HTERT RPE-1 (cell line): ENCODE data around the gene GRIK3.

ENCODE experiments used
- in situ Hi-C: fragments of 300-500 bp; cut with MboI; formaldehyde crosslinking; loops from 4 replicates; pipeline ENCODE4 v1.14.3; 2020; ENCODE audit warnings: low sequenced_read_pairs

Gene GRIK3

GRCh38 chr1:37017720-37018119 is 16.6 kb downstream of the GRIK3 start:
- in situ Hi-C loops = no loop called here

- in situ Hi-C loops = no loop called here
Measured at GRCh38 chr1:37016121-37016520, 18.2 kb downstream of the GRIK3 start.

GRCh38 chr1:37015713-37016112 is 18.6 kb downstream of the GRIK3 start:
- in situ Hi-C loops = no loop called here

GRCh38 chr1:37012226-37012625 is 22.1 kb downstream of the GRIK3 start:
- in situ Hi-C loops = no loop called here

- in situ Hi-C loops = no loop called here
Measured at GRCh38 chr1:37010011-37010410, 24.3 kb downstream of the GRIK3 start.

GRCh38 chr1:37009521-37009920 is 24.8 kb downstream of the GRIK3 start:
- in situ Hi-C loops = no loop called here

- in situ Hi-C loops = no loop called here
Measured at GRCh38 chr1:37006132-37006868, 28.0 kb downstream of the GRIK3 start.

GRCh38 chr1:37002898-37003297 is 31.4 kb downstream of the GRIK3 start:
- in situ Hi-C loops = no loop called here

GRCh38 chr1:37001703-37002102 is 32.6 kb downstream of the GRIK3 start:
- in situ Hi-C loops = no loop called here

GRCh38 chr1:36996106-36996505 is 38.2 kb downstream of the GRIK3 start:
- in situ Hi-C loops = no loop called here

GRCh38 chr1:36994868-36995267 is 39.4 kb downstream of the GRIK3 start:
- in situ Hi-C loops = no loop called here

GRCh38 chr1:36994294-36994693 is 40.0 kb downstream of the GRIK3 start:
- in situ Hi-C loops = no loop called here

GRCh38 chr1:36992139-36992943 is 42.0 kb downstream of the GRIK3 start:
- in situ Hi-C loops = no loop called here

GRCh38 chr1:36991551-36991950 is 42.8 kb downstream of the GRIK3 start:
- in situ Hi-C loops = no loop called here

- in situ Hi-C loops = no loop called here
Measured at GRCh38 chr1:36990928-36991327, 43.4 kb downstream of the GRIK3 start.

- in situ Hi-C loops = no loop called here
Measured at GRCh38 chr1:36989241-36989640, 45.1 kb downstream of the GRIK3 start.

GRCh38 chr1:36988741-36989193 is 45.5 kb downstream of the GRIK3 start:
- in situ Hi-C loops = no loop called here

GRCh38 chr1:36988321-36988720 is 46.0 kb downstream of the GRIK3 start:
- in situ Hi-C loops = no loop called here

- in situ Hi-C loops = no loop called here
Measured at GRCh38 chr1:36987276-36987675, 47.0 kb downstream of the GRIK3 start.

- in situ Hi-C loops = no loop called here
Measured at GRCh38 chr1:36986241-36986985, 47.9 kb downstream of the GRIK3 start.

- in situ Hi-C loops = no loop called here
Measured at GRCh38 chr1:36984675-36985074, 49.6 kb downstream of the GRIK3 start.
